ENCODE measurements around the gene LRRC18. TPM values are rescaled to one million over a fixed set of nuclear protein-coding genes. Genes with fewer than 3 reads are reported as not detected.

The LRRC18 gene
- total RNA-seq, 2 donors from 2014 or later, result not detected

DNA sequence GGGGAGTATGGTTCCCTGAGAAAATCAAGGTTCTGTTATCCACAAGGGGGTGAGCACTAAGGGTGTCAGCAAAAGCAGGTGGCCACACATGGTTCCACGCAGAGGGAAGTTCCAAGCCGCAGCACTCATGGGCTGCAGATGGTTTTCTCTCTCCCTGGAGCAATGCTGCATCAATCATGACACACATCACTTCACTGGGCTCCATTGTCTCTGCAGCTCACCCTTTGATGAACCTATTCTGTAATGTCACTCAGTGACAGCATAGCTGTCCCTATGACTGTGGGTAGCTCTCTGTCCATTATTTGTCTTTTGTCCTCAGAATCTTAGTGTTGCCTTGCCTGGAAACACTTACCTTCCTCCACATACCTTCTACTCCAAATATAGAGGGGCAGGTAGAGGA, 34.8 kb downstream of the LRRC18 start:
- Histone ChIP-seq H3K27ac (no peak overlapping the region), H3K27me3 (replicated peaks; ENCODE audit: insufficient read depth) (no peaks in the 10 kb centered on the region), H3K4me3 (no peak overlapping the region), H3K36me3 (no peaks in the 10 kb centered on the region), H3K9me3 (no peaks in the 10 kb centered on the region), H3K4me1 (ENCODE audit: control insufficient read depth in 1 of 2, low read depth in 2 of 2) (peaks cover 0 to 19% of the 10 kb centered on the region in 2 donors)
- TF ChIP-seq, protein P1, sequence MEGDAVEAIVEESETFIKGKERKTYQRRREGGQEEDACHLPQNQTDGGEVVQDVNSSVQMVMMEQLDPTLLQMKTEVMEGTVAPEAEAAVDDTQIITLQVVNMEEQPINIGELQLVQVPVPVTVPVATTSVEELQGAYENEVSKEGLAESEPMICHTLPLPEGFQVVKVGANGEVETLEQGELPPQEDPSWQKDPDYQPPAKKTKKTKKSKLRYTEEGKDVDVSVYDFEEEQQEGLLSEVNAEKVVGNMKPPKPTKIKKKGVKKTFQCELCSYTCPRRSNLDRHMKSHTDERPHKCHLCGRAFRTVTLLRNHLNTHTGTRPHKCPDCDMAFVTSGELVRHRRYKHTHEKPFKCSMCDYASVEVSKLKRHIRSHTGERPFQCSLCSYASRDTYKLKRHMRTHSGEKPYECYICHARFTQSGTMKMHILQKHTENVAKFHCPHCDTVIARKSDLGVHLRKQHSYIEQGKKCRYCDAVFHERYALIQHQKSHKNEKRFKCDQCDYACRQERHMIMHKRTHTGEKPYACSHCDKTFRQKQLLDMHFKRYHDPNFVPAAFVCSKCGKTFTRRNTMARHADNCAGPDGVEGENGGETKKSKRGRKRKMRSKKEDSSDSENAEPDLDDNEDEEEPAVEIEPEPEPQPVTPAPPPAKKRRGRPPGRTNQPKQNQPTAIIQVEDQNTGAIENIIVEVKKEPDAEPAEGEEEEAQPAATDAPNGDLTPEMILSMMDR (IDR thresholded peaks at IDR 0.05), result no peak
- no peak for ATAC-seq (ENCODE audit: insufficient number of reproducible peaks, low FRiP score, low read depth)
- no peak for DNase-seq (ENCODE audit: low spot score)

DNA sequence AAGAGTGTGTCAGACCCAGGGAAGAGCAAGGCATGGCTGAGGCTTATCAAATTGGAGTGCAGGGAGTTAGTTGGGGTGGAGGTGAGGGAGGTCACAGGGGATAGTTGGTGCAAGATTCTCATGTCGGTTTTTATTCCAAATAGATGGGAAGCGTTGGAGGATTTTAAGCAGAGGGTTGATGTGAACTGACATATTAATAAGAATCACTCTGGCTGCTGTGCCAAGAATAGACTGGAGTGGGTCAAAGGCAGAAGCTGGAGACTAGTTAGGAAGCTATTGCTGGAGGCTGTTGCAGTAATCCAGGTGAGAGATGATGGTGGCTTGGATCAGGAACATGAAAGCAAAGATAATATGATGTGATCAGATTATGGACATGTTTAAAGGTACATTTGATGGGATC, 36.5 kb downstream of the LRRC18 start:
- TF ChIP-seq, protein P1 (IDR thresholded peaks at IDR 0.05), result no peak
- no peaks in the 10 kb centered on the region for H3K27me3 ChIP-seq (replicated peaks; ENCODE audit: insufficient read depth)
- DNase-seq (ENCODE audit: low spot score) (no peak), ATAC-seq (ENCODE audit: insufficient number of reproducible peaks, low FRiP score, low read depth) (no peak)
- H3K4me1 ChIP-seq (ENCODE audit: control insufficient read depth in 1 of 2, low read depth in 2 of 2), result peaks cover 0 to 19% of the 10 kb centered on the region in 2 donors
- H3K4me3 ChIP-seq, result no peak overlapping the region
- no peak overlapping the region for H3K27ac ChIP-seq
- no peaks in the 10 kb centered on the region for H3K9me3 ChIP-seq
- H3K36me3 ChIP-seq, result no peaks in the 10 kb centered on the region

GRCh38 chr10:48902096-48902495, 37.5 kb downstream of the LRRC18 start:
- Histone ChIP-seq H3K4me3 (no peak overlapping the region), H3K27ac (no peak overlapping the region), H3K4me1 (ENCODE audit: control insufficient read depth in 1 of 2, low read depth in 2 of 2) (peaks cover 0 to 19% of the 10 kb centered on the region in 2 donors), H3K36me3 (no peaks in the 10 kb centered on the region), H3K9me3 (no peaks in the 10 kb centered on the region), H3K27me3 (replicated peaks; ENCODE audit: insufficient read depth) (no peaks in the 10 kb centered on the region)
- TF ChIP-seq, protein P1 (IDR thresholded peaks at IDR 0.05), result no peak
- ATAC-seq (ENCODE audit: insufficient number of reproducible peaks, low FRiP score, low read depth) (no peak), DNase-seq (ENCODE audit: low spot score) (no peak)

- no peak overlapping the region for H3K4me3 ChIP-seq
- H3K27me3 ChIP-seq (replicated peaks; ENCODE audit: insufficient read depth), result no peaks in the 10 kb centered on the region
- H3K4me1 ChIP-seq (ENCODE audit: control insufficient read depth in 1 of 2, low read depth in 2 of 2), result peaks cover 0 to 16% of the 10 kb centered on the region in 2 donors
- no peak for DNase-seq (ENCODE audit: low spot score)
- no peak for ATAC-seq (ENCODE audit: insufficient number of reproducible peaks, low FRiP score, low read depth)
- TF ChIP-seq, protein P1 (IDR thresholded peaks at IDR 0.05), result no peak
- H3K27ac ChIP-seq, result no peak overlapping the region
- no peaks in the 10 kb centered on the region for H3K9me3 ChIP-seq
- H3K36me3 ChIP-seq, result no peaks in the 10 kb centered on the region
Observed at GRCh38 chr10:48901319-48901718, 38.3 kb downstream of the LRRC18 start.

DNA sequence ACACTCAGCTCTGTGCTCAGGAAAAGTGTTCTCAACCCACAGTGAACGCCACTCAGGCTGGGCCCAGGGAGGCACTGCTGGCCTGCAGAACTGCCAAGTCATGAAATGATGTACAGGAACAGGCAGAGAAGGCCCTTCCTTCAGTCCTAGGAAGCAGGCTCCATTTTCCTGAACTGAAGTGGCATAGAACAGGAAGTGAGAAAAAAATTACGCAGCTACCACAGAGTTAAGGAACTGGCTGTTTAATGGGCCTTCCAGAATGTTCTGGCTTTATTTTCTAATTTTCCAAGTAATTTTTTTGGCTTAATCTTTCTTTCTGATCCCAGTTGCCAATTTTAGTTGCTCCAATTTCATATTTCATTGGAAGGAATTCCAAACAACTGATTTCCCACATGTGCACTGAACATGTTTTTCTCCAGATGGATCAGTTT, 39.3 kb downstream of the LRRC18 start:
- no peaks in the 10 kb centered on the region for H3K27me3 ChIP-seq (replicated peaks; ENCODE audit: insufficient read depth)
- H3K27ac ChIP-seq, result no peak overlapping the region
- no peaks in the 10 kb centered on the region for H3K9me3 ChIP-seq
- DNase-seq (ENCODE audit: low spot score) (no peak), ATAC-seq (ENCODE audit: insufficient number of reproducible peaks, low FRiP score, low read depth) (no peak)
- H3K4me3 ChIP-seq, result no peak overlapping the region
- no peaks in the 10 kb centered on the region for H3K36me3 ChIP-seq
- peaks cover 0 to 8% of the 10 kb centered on the region in 2 donors for H3K4me1 ChIP-seq (ENCODE audit: control insufficient read depth in 1 of 2, low read depth in 2 of 2)
- TF ChIP-seq, protein P1 (IDR thresholded peaks at IDR 0.05), result no peak

Measured in thoracic aorta (tissue), 2 donors.